OCI-LY7 (cell line): ENCODE results near the gene ARL14EP. TPM values are rescaled to one million over a fixed set of nuclear protein-coding genes. Genes with fewer than 3 reads are reported as not detected.

ENCODE experiments used
- BruUV-seq: library from RNA; stranded (reverse); fragments of 400-500 nt; replicated peaks from 2 replicates; lab custom pipeline; 2021; lab: Mats Ljungman, UMichigan
- CTCF ChIA-PET: fragments of 300-600 bp; sonication (Branson Sonifier 250); formaldehyde crosslinking; loops from one replicate; lab custom pipeline; 2022; ENCODE audit warnings: antibody characterized with exemption; ENCODE audit not compliant: unreplicated experiment; lab: Charles Lee
- POLR2A ChIA-PET: fragments of 300-600 bp; sonication (Branson Sonifier 250); formaldehyde crosslinking; loops from one replicate; lab custom pipeline; 2022; ENCODE audit warnings: antibody characterized with exemption; lab: Charles Lee
- DNase-seq: peaks from one replicate; pipeline ENCODE4 v3.0.0-alpha.2; 2015; ENCODE audit warnings: low spot score
- H2AFZ ChIP-seq: fragments of 200-600 bp; sonication (generic), shearing (Covaris generic); 2 replicates; pipeline ENCODE4 v1.6.1; 2014; ENCODE audit warnings: mild to moderate bottlenecking, antibody characterized with exemption, low read length, moderate library complexity
- H3K27ac ChIP-seq: fragments of 200-600 bp; sonication (generic); 2 replicates; pipeline ENCODE4 v1.5.1; 2014; ENCODE audit warnings: mixed run types, low read depth, mild to moderate bottlenecking, moderate library complexity, low read length, inconsistent platforms; ENCODE audit not compliant: poor library complexity, severe bottlenecking
- H3K36me3 ChIP-seq: fragments of 200-600 bp; sonication (generic); 2 replicates; pipeline ENCODE4 v1.6.1; 2014; ENCODE audit warnings: mild to moderate bottlenecking, antibody characterized with exemption, low read length, moderate library complexity, mixed read lengths; ENCODE audit not compliant: insufficient read depth
- H3K4me1 ChIP-seq: fragments of 200-600 bp; sonication (generic); 2 replicates; pipeline ENCODE4 v1.5.1; 2014; ENCODE audit warnings: mild to moderate bottlenecking, low read length; ENCODE audit not compliant: insufficient read depth, poor library complexity, severe bottlenecking
- H3K4me2 ChIP-seq: fragments of 200-600 bp; sonication (generic); 2 replicates; pipeline ENCODE4 v1.6.1; 2014; ENCODE audit warnings: mild to moderate bottlenecking, low read length
- H3K4me3 ChIP-seq: fragments of 200-600 bp; sonication (generic); 2 replicates; pipeline ENCODE4 v1.5.1; 2014; ENCODE audit warnings: mild to moderate bottlenecking, low read depth, low read length; ENCODE audit not compliant: poor library complexity, severe bottlenecking
- H3K79me2 ChIP-seq: fragments of 200-600 bp; sonication (generic); 2 replicates; pipeline ENCODE4 v1.6.1; 2016; ENCODE audit warnings: low read depth, mild to moderate bottlenecking, low read length, moderate library complexity, mixed read lengths; ENCODE audit not compliant: insufficient read depth
- H3K9me2 ChIP-seq: fragments of 200-600 bp; sonication (generic); 2 replicates; pipeline ENCODE4 v1.6.1; 2016; ENCODE audit warnings: mild to moderate bottlenecking, low read length, mixed read lengths; ENCODE audit not compliant: insufficient read depth
- H3K9me3 ChIP-seq: fragments of 200-600 bp; sonication (generic); 2 replicates; pipeline ENCODE4 v1.6.1; 2014; ENCODE audit warnings: mild to moderate bottlenecking, mixed run types, low read length, mixed read lengths
- H4K20me1 ChIP-seq: fragments of 200-600 bp; sonication (generic); 2 replicates; pipeline ENCODE4 v1.6.1; 2014; ENCODE audit warnings: mild to moderate bottlenecking, antibody characterized with exemption, low read length, moderate library complexity, mixed read lengths; ENCODE audit not compliant: insufficient read depth
- EZH2phosphoT487 ChIP-seq: fragments of 200-600 bp; sonication (generic); IDR thresholded peaks from 2 replicates; pipeline ENCODE4 v1.6.1; 2018; ENCODE audit warnings: low read depth, borderline replicate concordance, mild to moderate bottlenecking, mixed run types, antibody characterized with exemption, low read length, moderate library complexity, mixed read lengths
- intact Hi-C: fragments of 100-400 bp; cut with micrococcal nuclease; formaldehyde crosslinking; loops from one replicate; pipeline ENCODE4 v1.10.0; 2022; ENCODE audit not compliant: unreplicated experiment
- total RNA-seq, 2 experiments: library from RNA; depleted of rRNA in 1 of 2; stranded (reverse); fragments of >200 nt in 1 of 2; shearing (Covaris generic) in 1 of 2; gene quantifications; 2 replicates each; pipeline ENCODE4 v1.2.3, GENCODE V29; 2014 to 2022
- TF ChIP-seq, protein P1 (sequence below): fragments of 200-600 bp; sonication (generic); conservative IDR thresholded peaks from 2 replicates; pipeline ENCODE4 v1.5.1; 2014; ENCODE audit warnings: mild to moderate bottlenecking, antibody characterized with exemption, low read length, moderate library complexity, mixed read lengths

The ARL14EP gene
- total RNA-seq, 2 experiments from 2014 or later: 37.8 to 51.5 TPM

DNA sequence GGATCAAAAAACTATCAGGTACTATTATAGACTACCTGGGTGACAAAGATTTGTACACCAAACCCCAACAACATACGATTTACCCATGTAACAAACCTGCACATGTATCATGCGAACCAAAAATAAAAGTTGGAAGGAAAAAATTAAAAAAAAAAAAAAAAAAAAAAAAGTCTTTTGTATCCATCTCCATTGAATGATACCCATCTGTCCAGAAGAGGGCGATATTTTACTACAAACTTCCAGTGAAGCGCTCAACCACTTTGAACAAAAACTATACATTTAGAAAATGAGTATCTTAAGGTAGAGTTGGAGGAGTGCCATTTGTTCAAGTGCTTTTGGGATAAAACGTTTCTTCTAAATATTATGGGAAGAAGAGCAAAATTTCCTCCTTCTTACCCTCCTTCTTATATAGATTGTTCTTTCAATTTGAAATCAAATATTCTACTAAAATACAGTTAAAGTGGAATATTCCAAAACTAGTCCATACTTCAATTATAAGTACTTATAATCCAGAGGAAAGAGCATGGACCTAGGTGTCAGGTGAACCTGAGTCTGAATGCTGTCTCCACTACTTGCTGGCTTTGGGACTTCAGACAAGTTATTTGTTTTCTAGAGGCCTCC lies 23.3 kb downstream of the ARL14EP start:
- H3K4me1 ChIP-seq: peaks cover 43% of the 10 kb centered on the region
- H2AFZ ChIP-seq: no peak overlapping the region
- DNase-seq: peak; percentile 81
- TF ChIP-seq, protein P1, sequence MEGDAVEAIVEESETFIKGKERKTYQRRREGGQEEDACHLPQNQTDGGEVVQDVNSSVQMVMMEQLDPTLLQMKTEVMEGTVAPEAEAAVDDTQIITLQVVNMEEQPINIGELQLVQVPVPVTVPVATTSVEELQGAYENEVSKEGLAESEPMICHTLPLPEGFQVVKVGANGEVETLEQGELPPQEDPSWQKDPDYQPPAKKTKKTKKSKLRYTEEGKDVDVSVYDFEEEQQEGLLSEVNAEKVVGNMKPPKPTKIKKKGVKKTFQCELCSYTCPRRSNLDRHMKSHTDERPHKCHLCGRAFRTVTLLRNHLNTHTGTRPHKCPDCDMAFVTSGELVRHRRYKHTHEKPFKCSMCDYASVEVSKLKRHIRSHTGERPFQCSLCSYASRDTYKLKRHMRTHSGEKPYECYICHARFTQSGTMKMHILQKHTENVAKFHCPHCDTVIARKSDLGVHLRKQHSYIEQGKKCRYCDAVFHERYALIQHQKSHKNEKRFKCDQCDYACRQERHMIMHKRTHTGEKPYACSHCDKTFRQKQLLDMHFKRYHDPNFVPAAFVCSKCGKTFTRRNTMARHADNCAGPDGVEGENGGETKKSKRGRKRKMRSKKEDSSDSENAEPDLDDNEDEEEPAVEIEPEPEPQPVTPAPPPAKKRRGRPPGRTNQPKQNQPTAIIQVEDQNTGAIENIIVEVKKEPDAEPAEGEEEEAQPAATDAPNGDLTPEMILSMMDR: peak; percentile 84
- no peak for TF ChIP-seq EZH2phosphoT487
- ChIA-PET POLR2A (interaction anchor here (3.6 kb wide), 1 partner anchor 22 kb away, joined by 76 read pairs; the partner anchor contains the start of gene ARL14EP), CTCF (no interaction called here)
- no peaks in the 10 kb centered on the region for H4K20me1 ChIP-seq
- H3K9me2 ChIP-seq: no peaks in the 10 kb centered on the region
- no peak overlapping the region for H3K27ac ChIP-seq
- H3K36me3 ChIP-seq: peaks cover 31% of the 10 kb centered on the region
- no peak overlapping the region for H3K4me3 ChIP-seq
- intact Hi-C loops: loop anchor here (2.0 to 10.0 kb wide), 2 partner anchors 509 to 573 kb away; no protein-coding TSS in a partner anchor
- no peak overlapping the region for H3K4me2 ChIP-seq
- peaks cover 23% of the 10 kb centered on the region for H3K9me3 ChIP-seq
- BruUV-seq: no TSS peak
- peaks cover 24% of the 10 kb centered on the region; the same call in 1 of the 2 replicates for H3K79me2 ChIP-seq

DNA sequence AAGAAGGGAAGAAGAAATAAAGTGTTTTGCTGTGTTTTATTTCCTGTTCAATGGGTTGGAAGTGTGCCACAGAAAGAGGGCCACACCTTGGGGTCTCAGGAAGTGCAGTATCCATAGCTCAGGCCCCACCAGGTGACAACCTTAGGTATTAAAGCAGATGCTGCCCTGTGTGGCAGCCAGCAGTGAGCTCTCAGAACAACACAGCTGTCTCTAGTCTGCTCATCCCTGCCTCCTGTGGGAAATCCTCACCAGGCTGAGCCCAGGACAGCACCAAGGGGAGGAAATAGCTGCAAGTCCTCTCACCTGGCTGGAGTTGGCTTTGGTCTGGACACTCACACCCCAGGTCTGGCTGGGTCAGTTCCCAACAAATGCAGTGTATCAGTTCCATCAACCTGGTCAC lies 25.1 kb downstream of the ARL14EP start:
- no peak overlapping the region for H3K27ac ChIP-seq
- H3K36me3 ChIP-seq: peaks cover 21% of the 10 kb centered on the region
- peaks cover 16% of the 10 kb centered on the region for H3K9me3 ChIP-seq
- H3K4me1 ChIP-seq: peaks cover 25% of the 10 kb centered on the region
- DNase-seq: no peak
- intact Hi-C loops: loop anchor here (10.0 kb wide), 1 partner anchor 507 kb away; no protein-coding TSS in a partner anchor
- H3K9me2 ChIP-seq: no peaks in the 10 kb centered on the region
- ChIA-PET POLR2A (interaction anchor here (0.6 kb wide), 2 partner anchors 25 to 60 kb away, joined by 3 to 5 read pairs; partner anchors contain the start of gene ARL14EP), CTCF (no interaction called here)
- BruUV-seq: no TSS peak
- H3K79me2 ChIP-seq: peaks cover 13% of the 10 kb centered on the region; the same call in 1 of the 2 replicates
- no peaks in the 10 kb centered on the region for H4K20me1 ChIP-seq
- TF ChIP-seq, protein P1: no peak
- no peak for TF ChIP-seq EZH2phosphoT487
- H2AFZ ChIP-seq: no peak overlapping the region
- no peak overlapping the region for H3K4me2 ChIP-seq
- H3K4me3 ChIP-seq: no peak overlapping the region

DNA sequence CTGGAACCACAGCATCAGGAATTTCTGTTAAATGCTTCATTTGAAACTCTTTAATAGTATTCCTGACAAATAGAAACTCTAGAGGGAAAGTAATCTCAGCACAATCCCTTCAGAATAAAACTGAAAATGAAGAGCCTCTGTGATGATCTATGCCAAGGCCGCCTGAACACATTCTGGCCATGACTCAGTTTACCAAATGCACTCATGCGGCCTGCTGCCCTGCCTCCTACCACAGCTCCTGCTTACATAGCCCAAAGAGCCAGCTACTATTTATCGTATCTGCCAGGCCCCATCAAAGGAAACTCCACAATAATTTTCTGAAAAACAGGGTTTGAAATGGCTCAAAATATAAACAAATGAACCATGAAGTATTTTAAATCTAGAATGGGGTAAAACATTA lies 27.0 kb downstream of the ARL14EP start:
- no TSS peak for BruUV-seq
- CTCF ChIA-PET: no interaction called here
- Histone ChIP-seq H2AFZ (no peak overlapping the region), H3K4me1 (peaks cover 6% of the 10 kb centered on the region), H4K20me1 (no peaks in the 10 kb centered on the region), H3K27ac (no peak overlapping the region), H3K4me2 (no peak overlapping the region), H3K79me2 (peaks cover 6% of the 10 kb centered on the region; the same call in 1 of the 2 replicates), H3K4me3 (no peak overlapping the region), H3K9me2 (no peaks in the 10 kb centered on the region), H3K9me3 (peaks cover 10% of the 10 kb centered on the region), H3K36me3 (peaks cover 11% of the 10 kb centered on the region)
- intact Hi-C loops: loop anchor here (10.0 kb wide), 1 partner anchor 505 kb away; no protein-coding TSS in a partner anchor
- TF ChIP-seq, protein P1: no peak
- no peak for TF ChIP-seq EZH2phosphoT487
- POLR2A ChIA-PET: no interaction called here
- DNase-seq: no peak
